HG03521 (cell line): ENCODE data around the gene MBTD1.
"Not testable (repeated sequence)": the region's sequence is repeated elsewhere in the genome, so short reads cannot be mapped to it uniquely, and the experiment has no call there.

Experiments
- ATAC-seq: cut with Tn5 transposase; IDR thresholded peaks from one replicate; pipeline ENCODE4 v1.9.1; 2021; ENCODE audit warnings: mild to moderate bottlenecking, moderate library complexity; ENCODE audit not compliant: unreplicated experiment

The MBTD1 gene

GRCh38 chr17:51191895-51192294 lies 68.0 kb downstream of the MBTD1 start:
- no peak for ATAC-seq

- ATAC-seq: no peak
Measured at GRCh38 chr17:51189628-51190027, 70.2 kb downstream of the MBTD1 start.

GRCh38 chr17:51189162-51189561 lies 70.7 kb downstream of the MBTD1 start:
- ATAC-seq: no peak

GRCh38 chr17:51188271-51188833 lies 71.5 kb downstream of the MBTD1 start:
- no peak for ATAC-seq

- ATAC-seq: no peak
Measured at GRCh38 chr17:51185763-51186332, 74.0 kb downstream of the MBTD1 start.

GRCh38 chr17:51184124-51184523 lies 75.7 kb downstream of the MBTD1 start:
- ATAC-seq: no peak

GRCh38 chr17:51180486-51180885 lies 79.4 kb downstream of the MBTD1 start:
- no peak for ATAC-seq

- ATAC-seq: not testable (repeated sequence)
Measured at GRCh38 chr17:51172030-51172429, 87.8 kb downstream of the MBTD1 start.

GRCh38 chr17:51170736-51171135 lies 89.1 kb downstream of the MBTD1 start:
- no peak for ATAC-seq

GRCh38 chr17:51169340-51169739 lies 90.5 kb downstream of the MBTD1 start:
- ATAC-seq: no peak

- ATAC-seq: peak; percentile 41
Measured at GRCh38 chr17:51166987-51167931, 92.6 kb downstream of the MBTD1 start.

GRCh38 chr17:51166198-51166986 lies 93.5 kb downstream of the MBTD1 start, which contains the start of gene NME2:
NME2 (plus strand) TSS chr17:51166411; CDS start chr17:51166831, 420 bp downstream.
- ATAC-seq: peak; percentile 77

- peak; percentile 18 for ATAC-seq
Measured at GRCh38 chr17:51165680-51166197, 94.1 kb downstream of the MBTD1 start.

- ATAC-seq: no peak
Measured at GRCh38 chr17:51164911-51165679, 94.8 kb downstream of the MBTD1 start.

- ATAC-seq: no peak
Measured at GRCh38 chr17:51161541-51161940, 98.3 kb downstream of the MBTD1 start.

- ATAC-seq: no peak
Measured at GRCh38 chr17:51159604-51160003, 100.2 kb downstream of the MBTD1 start.

- ATAC-seq: no peak
Measured at GRCh38 chr17:51155416-51155815, 104.4 kb downstream of the MBTD1 start.

- no peak for ATAC-seq
Measured at GRCh38 chr17:51154176-51154575, 105.7 kb downstream of the MBTD1 start.

- ATAC-seq: peak; percentile 95
Measured at GRCh38 chr17:51153210-51154072, 106.4 kb downstream of the MBTD1 start, which contains the start of gene NME1. NME1 (plus strand) TSS chr17:51153559; CDS start chr17:51155655, 2,096 bp downstream.
